GM21825 (cell line): Measurements from ENCODE around the gene SFT2D1.
"Not testable (repeated sequence)": the region's sequence is repeated elsewhere in the genome, so short reads cannot be mapped to it uniquely, and the experiment has no call there.

Experiments
- ATAC-seq: cut with Tn5 transposase; IDR thresholded peaks from one replicate; pipeline ENCODE4 v1.9.1; 2021; ENCODE audit warnings: mild to moderate bottlenecking, moderate library complexity; ENCODE audit not compliant: unreplicated experiment

SFT2D1 gene

GRCh38 chr6:166342349-166343149 lies at the start of gene SFT2D1:
SFT2D1 (minus strand) TSS chr6:166342545; CDS start chr6:166342481, 64 bp downstream.
- ATAC-seq = peak; percentile 94

- no peak for ATAC-seq
These were observed 46.8 kb upstream of the SFT2D1 start for GRCh38 chr6:166389119-166389518.

DNA sequence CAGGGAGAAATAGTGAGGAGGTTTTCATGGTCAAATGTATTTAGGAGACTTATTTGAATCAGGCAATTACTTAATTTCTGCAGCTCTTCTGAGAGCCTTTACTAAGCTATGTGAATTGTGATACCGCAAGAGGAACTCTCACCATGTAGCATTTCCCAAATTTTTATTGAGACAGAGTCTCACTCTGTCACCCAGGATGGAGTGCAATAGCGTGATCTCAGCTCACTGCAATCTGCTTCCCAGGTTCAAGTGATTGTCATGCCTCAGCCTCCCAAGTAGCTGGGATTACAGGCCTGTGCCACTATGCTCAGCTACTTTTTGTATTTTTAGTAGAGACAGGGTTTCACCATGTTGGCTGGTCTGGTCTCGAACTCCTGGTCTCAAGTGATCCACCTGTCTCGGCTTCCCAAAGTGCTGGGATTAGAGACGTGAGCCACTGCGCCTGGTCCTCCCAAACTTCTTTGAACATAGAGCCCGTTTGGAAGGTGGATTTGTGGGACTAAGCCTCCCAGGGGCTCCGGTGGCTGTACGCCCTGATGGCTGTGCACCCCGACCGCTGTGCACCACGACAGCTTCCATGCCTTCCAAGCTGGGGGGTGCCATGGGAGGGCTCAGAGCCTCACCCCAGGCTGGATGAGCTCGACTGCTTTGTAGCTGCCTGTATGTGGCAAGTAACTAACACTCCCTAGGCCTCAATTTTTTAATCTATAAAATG lies 46.1 kb upstream of the SFT2D1 start:
- ATAC-seq = no peak

DNA sequence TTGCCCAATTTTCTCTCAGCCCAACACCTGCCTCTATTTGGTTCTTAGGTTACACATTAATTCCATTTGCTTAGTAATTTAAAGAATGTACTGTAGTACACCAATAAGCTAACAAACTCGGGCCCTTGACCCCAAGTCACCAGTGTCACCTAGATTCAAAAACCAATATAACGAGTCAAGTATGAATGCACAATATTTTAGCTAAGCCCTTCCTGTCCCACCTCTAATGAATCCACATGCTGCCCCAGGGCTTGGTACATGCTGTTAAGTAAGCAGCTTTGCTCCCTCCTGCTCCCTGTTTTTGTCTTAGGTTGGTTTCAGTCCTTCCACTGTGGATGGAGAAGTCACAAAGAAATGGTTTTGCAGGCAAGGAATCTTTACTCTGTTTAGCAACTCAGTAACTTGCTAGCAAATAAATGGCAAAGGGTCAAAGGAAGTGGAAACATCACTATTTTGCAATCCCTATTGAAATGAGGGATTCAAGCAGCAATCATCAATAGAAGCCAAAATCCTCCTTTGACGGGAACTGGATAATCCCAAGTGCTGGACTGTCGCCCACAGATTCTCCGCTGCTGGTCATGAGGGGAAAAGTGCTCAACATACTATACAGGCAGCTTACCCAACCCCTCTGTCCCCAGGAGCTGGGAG lies 45.4 kb upstream of the SFT2D1 start:
- no peak for ATAC-seq

DNA sequence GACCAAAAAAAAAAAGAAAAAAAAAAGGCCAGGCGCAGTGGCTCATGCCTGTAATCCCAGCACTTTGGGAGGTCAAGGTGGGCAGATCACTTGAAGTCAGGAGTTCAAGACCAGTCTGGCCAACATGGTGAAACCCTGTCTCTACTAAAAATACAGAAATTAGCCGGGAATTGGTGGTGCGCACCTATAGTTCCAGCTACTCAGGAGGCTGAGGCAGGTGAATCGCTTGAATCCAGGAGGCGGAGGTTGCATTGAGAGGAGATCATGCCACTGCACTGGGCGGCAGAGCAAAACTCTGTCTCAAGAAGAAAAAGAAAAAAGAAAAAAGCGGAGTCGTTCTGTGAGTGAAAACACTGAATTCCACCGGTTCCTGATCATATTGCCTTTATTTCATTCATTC lies 44.8 kb upstream of the SFT2D1 start:
- not testable (repeated sequence) for ATAC-seq

DNA sequence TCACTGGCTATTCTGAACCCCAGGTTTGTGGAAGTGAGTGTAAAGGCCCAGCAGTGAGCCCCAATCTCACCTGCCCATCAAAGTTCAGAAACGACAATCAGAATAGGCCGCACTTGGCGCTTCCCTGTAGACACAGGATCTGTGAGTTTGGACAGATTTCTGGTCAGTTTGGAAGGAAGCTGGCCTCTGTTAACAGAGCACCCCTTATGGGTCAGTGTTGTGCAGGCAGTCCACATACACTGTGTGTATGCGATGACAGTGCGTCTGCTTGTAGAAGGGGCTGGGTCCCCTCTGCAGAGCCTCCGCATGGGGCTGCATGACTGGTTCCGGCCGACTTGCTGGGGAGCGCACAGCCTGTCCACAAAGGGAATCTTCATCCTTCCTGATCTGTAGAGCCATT lies 43.8 kb upstream of the SFT2D1 start:
- ATAC-seq = no peak

DNA sequence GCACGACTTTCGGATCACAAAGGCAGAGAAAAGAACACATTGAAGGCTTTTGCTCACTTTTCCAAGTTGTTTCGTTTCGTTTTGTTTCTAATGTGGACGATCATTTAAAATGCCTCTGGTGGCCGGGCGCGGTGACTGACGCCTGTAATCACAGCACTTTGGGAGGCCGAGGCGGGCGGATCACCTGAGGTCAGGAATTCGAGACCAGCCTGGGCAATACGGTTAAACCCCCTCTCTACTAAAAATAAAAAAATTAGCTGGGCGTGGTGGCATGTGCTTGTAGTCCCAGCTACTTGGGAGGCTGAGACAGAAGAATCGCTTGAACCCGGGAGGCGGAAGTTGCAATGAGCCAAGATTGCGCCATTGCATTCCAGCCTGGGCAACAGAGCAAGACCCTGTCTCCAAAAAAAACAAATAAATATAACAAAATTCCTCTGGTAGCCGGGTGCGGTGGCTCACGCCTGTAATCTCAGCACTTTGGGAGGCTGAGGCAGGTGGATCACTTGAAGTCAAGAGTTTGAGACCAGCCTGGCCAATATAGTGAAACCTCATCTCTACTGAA lies 41.5 kb upstream of the SFT2D1 start:
- ATAC-seq = peak; percentile 1

GRCh38 chr6:166382933-166383801 lies 40.8 kb upstream of the SFT2D1 start, which contains the start of gene MPC1:
MPC1 (minus strand) TSS chr6:166382940; CDS start chr6:166382876, 64 bp downstream.
- peak; percentile 87 for ATAC-seq

DNA sequence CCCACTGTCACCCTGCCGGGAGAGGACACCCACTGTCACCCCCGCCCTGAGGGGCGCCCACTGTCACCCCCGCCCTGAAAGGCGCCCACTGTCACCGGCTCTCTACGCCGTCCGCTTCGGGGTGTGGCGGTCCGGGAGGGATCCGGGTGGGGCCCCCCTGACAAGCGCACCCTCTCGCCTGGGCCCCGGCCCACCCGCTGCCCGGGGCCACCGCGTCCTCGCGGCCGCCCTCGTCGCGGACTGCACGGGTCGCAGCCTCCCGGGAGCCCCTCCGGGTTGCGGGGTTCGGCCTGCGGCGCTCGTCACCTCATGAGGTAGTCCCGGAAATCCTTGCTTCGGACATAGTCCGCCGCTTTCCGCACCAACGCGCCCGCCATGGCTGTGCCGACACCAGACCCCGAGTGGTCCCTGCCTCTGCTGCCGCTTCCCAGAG lies 40.2 kb upstream of the SFT2D1 start:
- peak; percentile 14 for ATAC-seq

DNA sequence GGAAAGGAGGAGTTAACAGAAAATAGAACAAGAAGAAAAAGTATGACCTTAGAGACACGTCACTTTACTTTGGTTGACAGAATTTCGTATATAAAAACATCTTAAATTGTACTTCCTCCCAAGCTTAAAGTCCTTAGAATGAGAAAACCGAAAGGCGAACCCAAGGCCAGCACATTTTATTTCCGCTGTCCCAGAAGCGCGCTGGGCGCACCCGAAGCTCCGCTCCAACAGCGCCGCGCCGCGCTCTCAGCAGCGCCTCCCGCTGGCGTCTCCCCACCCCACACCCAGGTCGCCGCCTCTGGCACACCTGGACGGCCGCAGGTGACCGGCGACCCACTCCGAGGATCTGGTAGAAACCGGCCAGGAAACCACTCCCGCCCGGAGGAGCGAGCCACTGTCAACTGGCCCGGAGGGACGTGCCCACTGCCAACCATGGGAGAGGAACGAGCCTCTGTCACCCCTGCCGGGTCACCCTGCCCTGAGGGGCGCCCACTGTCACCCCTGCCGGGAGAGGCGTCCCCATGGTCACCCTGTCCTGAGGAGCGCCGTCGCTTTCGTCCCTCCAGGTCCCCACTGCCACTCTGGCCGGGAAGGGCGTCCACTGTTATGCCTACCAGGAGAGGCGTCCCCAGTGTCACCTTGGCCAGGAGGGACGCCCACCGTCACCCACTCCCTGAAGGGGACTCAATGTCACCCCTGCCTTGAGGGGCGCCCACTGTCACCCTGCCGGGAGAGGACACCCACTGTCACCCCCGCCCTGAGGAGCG lies 39.6 kb upstream of the SFT2D1 start:
- ATAC-seq = peak; percentile 54

DNA sequence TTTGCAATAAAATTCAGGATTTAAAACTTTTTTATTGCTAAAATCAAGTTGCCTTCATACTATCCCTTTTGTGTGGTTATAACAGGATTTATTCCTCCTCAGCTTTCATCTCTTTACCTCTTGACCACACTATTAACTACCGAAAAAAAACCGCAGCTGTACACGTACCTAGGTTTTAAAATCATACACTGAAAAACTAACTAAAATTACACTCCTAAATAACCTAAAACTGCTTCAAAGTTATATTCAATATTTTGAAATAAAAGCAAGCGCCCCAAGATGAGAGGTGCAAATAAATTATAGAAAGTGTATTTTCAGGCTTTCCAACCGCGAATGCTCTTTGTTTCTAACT lies 39.0 kb upstream of the SFT2D1 start:
- ATAC-seq = no peak

GRCh38 chr6:166379800-166380199 lies 37.5 kb upstream of the SFT2D1 start:
- ATAC-seq = no peak

GRCh38 chr6:166379103-166379586 lies 36.8 kb upstream of the SFT2D1 start:
- no peak for ATAC-seq

DNA sequence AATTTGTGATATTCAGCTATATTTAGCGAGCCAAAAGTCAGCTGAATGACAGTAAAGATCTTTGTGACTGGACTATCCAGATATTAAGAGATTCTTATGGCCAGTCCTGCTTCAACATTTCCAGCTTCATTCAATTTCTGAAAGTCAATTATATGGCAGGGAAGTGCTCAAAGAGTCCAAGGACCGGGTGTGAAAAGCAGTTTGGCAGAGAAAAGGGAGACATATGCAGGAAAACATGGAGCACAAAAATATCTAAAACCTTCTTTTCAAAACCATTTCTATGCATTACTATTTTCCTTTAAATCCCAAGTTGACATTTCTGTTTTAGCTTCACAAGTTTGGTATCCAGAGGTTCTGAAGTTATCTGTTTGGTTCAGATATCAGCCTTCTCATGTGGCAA lies 35.4 kb upstream of the SFT2D1 start:
- ATAC-seq = no peak

DNA sequence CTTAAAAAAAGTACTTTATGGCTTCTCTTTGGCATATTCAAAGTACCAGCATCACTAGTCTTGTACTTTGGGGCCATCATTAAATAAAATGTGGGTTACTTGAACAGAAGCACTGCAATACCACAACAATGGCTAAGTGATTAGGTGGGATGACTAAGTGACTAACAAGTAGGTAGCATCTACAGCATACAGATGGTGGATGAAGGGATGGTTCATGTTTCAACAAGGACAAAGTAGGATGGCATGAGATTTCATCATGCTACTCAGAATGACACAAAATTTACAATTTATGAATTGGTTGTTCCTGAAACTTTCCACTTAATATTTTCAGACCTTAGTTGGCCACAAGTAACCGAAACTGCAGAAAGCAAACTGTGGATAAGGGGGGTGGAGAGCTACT lies 32.7 kb upstream of the SFT2D1 start:
- ATAC-seq = no peak

DNA sequence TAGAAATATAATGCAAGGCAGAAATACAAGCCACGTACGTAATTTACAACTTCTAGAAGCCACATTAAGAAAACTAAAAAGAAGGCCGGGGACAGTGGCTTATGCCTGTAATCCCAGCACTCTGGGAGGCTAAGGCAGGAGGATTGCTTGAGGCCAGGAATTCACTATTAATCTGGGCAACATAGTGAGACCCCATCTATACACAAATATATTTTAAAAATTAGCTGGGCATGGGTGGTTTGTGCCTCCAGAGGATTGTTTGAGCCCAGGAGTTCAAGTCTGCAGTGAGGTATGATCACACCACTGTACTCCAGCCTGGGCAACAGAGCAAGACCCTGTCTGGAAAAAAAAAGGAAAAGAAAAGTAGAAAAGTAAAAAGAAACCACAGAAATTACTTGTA lies 28.1 kb upstream of the SFT2D1 start:
- ATAC-seq = no peak

DNA sequence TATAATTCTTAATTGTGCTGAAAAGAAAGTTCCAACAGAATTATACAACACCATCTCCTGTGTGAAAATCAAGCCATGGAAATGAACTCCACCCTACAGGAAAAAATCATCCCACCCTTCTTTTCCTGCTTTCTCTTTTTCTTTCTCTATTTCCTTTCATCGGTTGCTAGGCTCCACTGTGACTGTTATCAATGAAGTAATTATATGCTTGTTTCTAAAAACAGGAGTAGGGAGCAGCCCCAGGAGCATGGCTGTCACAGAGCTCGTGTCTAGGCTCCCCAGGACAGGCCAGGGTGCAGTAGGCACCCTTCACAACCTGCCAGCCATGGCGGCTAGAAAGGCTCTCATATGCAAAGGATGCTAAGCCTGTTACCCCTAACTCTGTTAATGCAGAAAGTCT lies 27.4 kb upstream of the SFT2D1 start:
- ATAC-seq = no peak

DNA sequence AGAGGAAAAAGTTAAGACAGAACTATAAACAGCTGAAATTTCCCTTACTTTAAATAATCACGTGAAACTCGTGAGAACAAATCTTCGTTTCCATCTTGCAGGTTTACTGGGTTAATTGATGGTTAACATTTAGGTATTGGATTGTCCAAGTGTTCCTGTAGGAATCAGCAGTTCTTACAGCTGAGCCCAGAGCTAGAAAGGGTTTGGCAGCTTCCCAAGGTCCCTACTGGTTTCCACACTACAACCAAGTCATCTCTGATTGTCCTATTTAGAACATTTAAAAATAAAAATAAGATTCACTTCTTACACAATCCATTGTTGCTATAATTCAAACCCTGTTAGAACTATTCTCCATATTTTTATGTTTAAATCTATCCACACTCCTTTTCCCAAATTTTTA lies 24.6 kb upstream of the SFT2D1 start:
- ATAC-seq = no peak

GRCh38 chr6:166365806-166366205 lies 23.5 kb upstream of the SFT2D1 start:
- ATAC-seq = no peak

GRCh38 chr6:166365221-166365620 lies 22.9 kb upstream of the SFT2D1 start:
- ATAC-seq = no peak
